Measurements from ENCODE around the gene RAB37.

GRCh38 chr17:74704544-74704943, 32.5 kb upstream of the RAB37 start:
- TF ChIP-seq GATA2 (CRISPR knock-in tag; IDR thresholded peaks at IDR 0.05), result no peak
- no peak for TF ChIP-seq CTCF (IDR thresholded peaks at IDR 0.05)
- no peak for TF ChIP-seq RAD21 (IDR thresholded peaks at IDR 0.05; ENCODE audit: low read length)
- TF ChIP-seq POLR2AphosphoS5 (IDR thresholded peaks at IDR 0.05; ENCODE audit: low read depth, low read length), result no peak
- TF ChIP-seq RFX5 (IDR thresholded peaks at IDR 0.05; ENCODE audit: low read length), result no peak

Measured in SK-N-SH (cell line).